Measurements from ENCODE around the gene PNPO.

Gene PNPO

DNA sequence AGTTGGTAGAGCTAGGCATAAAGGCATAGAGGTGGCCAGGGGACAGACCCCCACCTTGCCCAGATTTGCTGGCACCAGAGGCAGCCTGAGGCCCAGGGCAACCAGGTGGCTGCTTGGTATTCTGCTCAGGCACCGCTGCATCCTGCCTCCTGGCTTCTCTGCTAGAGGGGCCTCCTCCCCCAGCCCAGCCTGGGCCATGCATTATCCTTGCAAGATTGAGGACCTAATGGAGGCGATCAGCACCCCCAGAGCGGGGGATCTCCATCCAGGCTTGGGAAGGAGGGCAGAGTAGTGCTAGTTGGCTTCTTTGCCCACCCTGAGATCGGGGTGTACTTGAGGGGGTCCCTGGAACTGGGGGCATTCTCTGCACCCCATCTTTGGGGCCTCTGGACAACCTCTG, 53.4 kb downstream of the PNPO start:
- in situ Hi-C loops (cut with MboI; ENCODE audit: low sequenced_read_pairs): no loop called here

DNA sequence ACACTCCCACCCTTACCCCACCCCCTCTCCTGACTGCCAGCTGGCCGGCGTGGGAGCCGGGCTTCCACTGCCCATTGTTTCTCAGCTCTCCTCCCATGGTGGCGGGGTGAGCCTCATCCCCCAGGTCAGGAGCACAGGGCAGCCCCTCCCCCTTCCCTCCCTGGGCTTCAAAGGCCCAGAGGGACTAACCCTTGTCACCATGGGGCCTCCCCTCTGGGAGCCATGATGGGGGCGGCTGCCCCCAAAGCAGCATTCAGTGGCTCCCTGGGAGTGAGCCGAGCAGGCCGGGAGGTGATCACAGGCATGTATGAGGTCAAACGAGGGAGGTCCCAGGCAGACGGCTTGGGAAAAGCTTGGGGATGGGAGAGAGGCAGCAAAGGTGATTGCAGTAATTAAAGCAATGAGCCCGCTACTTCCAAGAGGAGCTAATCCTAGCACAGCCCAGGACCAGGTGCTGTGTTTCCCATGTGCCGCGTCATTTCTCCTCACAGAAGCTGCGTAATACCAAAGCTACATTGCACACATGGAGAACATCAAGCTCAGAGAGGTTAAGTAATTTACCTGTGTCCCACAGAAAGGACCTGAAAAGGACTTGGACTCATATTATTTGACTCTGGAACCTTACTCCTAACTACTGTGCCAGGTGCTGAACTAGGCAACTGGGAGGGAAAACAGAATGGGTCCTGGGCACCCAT, 54.0 kb downstream of the PNPO start:
- in situ Hi-C loops (cut with MboI; ENCODE audit: low sequenced_read_pairs): no loop called here

DNA sequence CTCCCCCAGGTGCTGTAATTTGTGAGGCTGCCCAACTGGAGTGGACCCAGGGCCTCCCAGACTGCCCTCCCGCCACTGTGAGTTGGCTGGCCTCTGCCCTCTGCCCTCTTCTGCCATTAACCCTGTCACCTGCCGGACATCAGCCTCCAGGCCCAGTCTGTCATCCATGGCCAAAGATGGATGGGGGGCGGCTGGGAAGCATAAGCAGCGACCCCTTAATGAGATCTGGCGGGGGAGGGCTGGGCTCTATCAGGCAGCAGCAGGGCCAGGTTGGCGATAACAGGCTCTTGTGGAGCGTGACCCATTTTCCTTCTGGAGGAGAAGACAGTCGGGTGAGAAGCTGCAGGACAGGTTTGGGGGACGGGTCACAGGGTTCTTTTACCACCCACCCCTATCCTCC, 54.8 kb downstream of the PNPO start:
- in situ Hi-C loops (cut with MboI; ENCODE audit: low sequenced_read_pairs): no loop called here

DNA sequence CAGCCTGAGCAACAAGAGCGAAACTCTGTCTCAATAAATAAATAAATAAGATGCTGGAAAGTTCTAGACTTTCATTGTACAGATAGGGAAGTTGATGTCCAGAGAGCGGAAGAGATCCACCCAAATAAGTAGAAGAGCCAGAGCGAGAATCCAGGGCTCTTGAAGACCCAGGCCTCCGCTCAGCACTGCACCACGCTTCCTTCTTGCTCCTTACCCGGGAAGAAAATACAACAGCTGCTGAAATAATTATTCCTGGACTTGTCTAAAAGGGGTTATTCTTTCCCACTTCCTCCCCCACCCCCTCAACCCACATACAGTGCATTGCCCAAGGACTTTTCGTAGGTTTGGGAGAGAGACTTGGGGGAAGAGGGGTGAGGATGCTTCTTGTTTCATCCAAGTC, 56.2 kb downstream of the PNPO start:
- in situ Hi-C loops (cut with MboI; ENCODE audit: low sequenced_read_pairs): no loop called here

DNA sequence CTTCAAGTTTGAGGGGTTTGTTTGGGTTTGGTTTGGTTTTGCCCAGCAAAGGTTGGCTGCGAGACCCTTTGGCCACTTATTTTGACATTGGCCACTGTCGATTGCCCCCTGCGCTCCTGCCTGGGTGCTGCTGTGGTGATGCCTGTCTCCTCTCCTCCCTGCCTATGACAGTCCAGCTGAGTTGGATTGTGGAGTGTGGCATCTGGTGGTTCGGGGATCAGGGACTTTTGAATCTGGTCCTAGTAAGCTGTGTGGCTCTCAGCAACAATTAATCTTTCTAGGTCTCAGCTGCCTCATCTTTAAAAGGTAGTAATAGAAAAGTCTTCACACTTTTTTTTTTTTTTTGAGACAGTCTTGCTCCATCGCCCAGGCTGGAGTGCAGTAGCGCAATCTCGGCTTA, 56.7 kb downstream of the PNPO start:
- in situ Hi-C loops (cut with MboI; ENCODE audit: low sequenced_read_pairs): no loop called here
